Peyer's patch (tissue), 4 donors: ENCODE measurements around the gene ARFGAP3. TPM values are rescaled to one million over a fixed set of nuclear protein-coding genes. Genes with fewer than 3 reads are reported as not detected.

Source experiments
- DNase-seq, 3 donors: peaks; one replicate each; pipeline ENCODE4 v3.0.0-alpha.2; 2017 to 2019
- H3K27ac ChIP-seq, 4 donors: fragments of 200-600 bp; sonication (generic); one replicate each; pipeline ENCODE4 v1.5.1; 2016 to 2019
- H3K27me3 ChIP-seq, 2 donors: fragments of 200-600 bp; sonication (generic); one replicate each; pipeline ENCODE4 v1.5.1; 2019
- H3K36me3 ChIP-seq, 3 donors: fragments of 200-600 bp; sonication (generic); one replicate each; pipeline ENCODE4 v1.5.1; 2016 to 2019
- H3K4me1 ChIP-seq, 4 donors: fragments of 200-600 bp; sonication (generic); one replicate each; pipeline ENCODE4 v1.5.1; 2016 to 2019
- H3K4me3 ChIP-seq, 4 donors: fragments of 200-600 bp; sonication (generic); 1 replicate in 3 of 4; 2 replicates in 1 of 4; pipeline ENCODE4 v1.5.1; 2016 to 2019; ENCODE audit warnings: mild to moderate bottlenecking in 1 of 4
- H3K9me3 ChIP-seq, 4 donors: fragments of 200-600 bp; sonication (generic); one replicate each; pipeline ENCODE4 v1.5.1; 2016 to 2019; ENCODE audit warnings: mild to moderate bottlenecking in 1 of 4
- POLR2A ChIP-seq, 2 donors: fragments of 450-650 bp; IDR thresholded peaks; one replicate each; pipeline ENCODE4 v1.5.1; 2017; ENCODE audit warnings: antibody characterized with exemption in 2 of 2, mild to moderate bottlenecking in 2 of 2, moderate library complexity in 2 of 2
- total RNA-seq, 4 donors: library from RNA; depleted of rRNA; stranded (reverse); fragments of >200 nt; gene quantifications; one replicate each; pipeline ENCODE4 v1.1.0, GENCODE V29; 2016
- TF ChIP-seq, protein P1 (sequence below), 6 experiments: fragments of 450-650 bp in 4 of 6; fragments of 200-600 bp in 2 of 6; sonication (generic) in 1 of 6; IDR thresholded peaks; one replicate each; pipeline ENCODE4 v1.5.1; 2017 to 2019; ENCODE audit warnings: antibody characterized with exemption in 6 of 6, mild to moderate bottlenecking in 3 of 6, moderate library complexity in 1 of 6

ARFGAP3 gene
- total RNA-seq, 4 donors from 2014 or later, result 31.4 to 87.0 (median 57.8) TPM

DNA sequence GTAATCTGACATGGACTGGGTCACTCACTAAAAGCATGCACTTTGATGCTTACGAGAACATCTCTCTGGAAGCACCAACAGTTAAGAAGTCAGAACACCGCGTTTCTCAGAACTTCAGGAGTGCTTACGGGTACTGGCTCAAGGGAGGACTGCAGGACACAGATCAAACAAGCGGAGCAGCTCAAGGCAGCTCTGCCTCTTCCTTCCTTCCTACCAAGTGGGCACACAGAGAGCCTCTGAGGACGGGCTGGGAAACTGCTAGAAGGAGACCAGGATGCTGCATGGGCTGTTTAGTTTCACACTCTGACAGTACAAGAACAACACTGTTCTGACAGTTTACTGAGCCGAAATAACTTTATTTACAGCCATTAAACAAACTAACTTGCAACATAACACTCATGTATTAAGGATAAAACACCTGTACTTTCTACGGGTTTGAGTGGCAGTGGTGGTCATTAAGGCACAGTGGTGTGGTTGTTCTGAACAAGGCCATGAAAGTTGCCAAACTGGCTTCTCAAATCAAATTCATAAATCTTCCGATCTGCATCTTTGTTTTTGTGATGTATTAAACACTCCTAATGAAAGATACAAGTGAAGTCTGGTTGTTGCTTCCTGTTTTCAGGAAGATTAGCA lies 37.5 kb downstream of the ARFGAP3 start:
- no peaks in the 10 kb centered on the region for H3K27me3 ChIP-seq
- H3K9me3 ChIP-seq, result no peaks in the 10 kb centered on the region
- TF ChIP-seq, protein P1, sequence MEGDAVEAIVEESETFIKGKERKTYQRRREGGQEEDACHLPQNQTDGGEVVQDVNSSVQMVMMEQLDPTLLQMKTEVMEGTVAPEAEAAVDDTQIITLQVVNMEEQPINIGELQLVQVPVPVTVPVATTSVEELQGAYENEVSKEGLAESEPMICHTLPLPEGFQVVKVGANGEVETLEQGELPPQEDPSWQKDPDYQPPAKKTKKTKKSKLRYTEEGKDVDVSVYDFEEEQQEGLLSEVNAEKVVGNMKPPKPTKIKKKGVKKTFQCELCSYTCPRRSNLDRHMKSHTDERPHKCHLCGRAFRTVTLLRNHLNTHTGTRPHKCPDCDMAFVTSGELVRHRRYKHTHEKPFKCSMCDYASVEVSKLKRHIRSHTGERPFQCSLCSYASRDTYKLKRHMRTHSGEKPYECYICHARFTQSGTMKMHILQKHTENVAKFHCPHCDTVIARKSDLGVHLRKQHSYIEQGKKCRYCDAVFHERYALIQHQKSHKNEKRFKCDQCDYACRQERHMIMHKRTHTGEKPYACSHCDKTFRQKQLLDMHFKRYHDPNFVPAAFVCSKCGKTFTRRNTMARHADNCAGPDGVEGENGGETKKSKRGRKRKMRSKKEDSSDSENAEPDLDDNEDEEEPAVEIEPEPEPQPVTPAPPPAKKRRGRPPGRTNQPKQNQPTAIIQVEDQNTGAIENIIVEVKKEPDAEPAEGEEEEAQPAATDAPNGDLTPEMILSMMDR (IDR thresholded peaks at IDR 0.05), result no peak
- TF ChIP-seq POLR2A (IDR thresholded peaks at IDR 0.05), result no peak
- DNase-seq, result peak in 1 of 3 donors; percentile 0
- no peak overlapping the region for H3K27ac ChIP-seq
- no peaks in the 10 kb centered on the region for H3K4me1 ChIP-seq
- H3K4me3 ChIP-seq, result no peak overlapping the region
- H3K36me3 ChIP-seq, result peaks cover 0 to 56% (median 0%) of the 10 kb centered on the region in 3 donors

DNA sequence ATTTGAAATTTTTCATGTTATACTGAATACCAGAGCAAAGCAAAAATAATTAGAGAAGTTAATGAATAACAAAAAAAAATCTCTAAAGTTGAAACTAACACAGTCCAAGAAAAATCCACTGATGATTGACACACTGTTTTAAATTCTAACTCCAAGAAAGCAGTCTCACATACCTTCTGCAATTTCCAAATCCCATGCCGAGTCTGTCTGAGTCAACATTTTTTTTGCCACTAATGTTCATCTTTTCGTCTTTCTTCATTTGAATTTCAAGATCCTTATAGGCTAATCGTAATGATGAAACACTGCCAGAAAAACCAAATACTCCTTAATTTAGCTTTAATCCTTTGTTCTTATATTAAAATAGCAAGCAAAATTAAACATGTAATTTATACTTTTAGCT lies 39.5 kb downstream of the ARFGAP3 start:
- peaks cover 0 to 45% (median 0%) of the 10 kb centered on the region in 3 donors for H3K36me3 ChIP-seq
- H3K4me3 ChIP-seq, result no peak overlapping the region
- TF ChIP-seq POLR2A (IDR thresholded peaks at IDR 0.05), result no peak
- TF ChIP-seq, protein P1 (IDR thresholded peaks at IDR 0.05), result no peak
- no peak overlapping the region for H3K27ac ChIP-seq
- H3K27me3 ChIP-seq, result no peaks in the 10 kb centered on the region
- no peak for DNase-seq
- no peaks in the 10 kb centered on the region for H3K9me3 ChIP-seq
- H3K4me1 ChIP-seq, result no peaks in the 10 kb centered on the region

DNA sequence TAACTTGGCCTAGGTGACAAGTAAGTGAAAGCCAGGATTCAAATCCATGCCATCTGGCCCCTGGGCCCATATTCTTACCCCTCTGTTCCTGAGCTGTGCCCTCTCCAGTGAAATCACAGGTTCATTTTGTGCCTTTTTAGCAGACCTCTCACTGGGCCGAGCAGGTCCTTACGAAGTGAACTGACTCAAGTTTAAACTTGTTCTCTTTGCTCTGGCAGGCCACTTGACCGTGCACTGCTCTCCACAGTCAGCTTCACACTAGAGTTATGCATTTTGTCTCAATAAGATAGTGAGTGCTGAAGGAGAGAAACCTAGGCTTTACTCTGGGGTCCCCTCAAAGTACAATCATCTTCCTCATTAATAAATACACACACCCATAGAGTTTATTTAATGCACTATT lies 40.7 kb downstream of the ARFGAP3 start:
- Histone ChIP-seq H3K27me3 (no peaks in the 10 kb centered on the region), H3K4me1 (no peaks in the 10 kb centered on the region), H3K9me3 (no peaks in the 10 kb centered on the region), H3K36me3 (peaks cover 0 to 42% (median 0%) of the 10 kb centered on the region in 3 donors), H3K27ac (no peak overlapping the region), H3K4me3 (no peak overlapping the region)
- TF ChIP-seq POLR2A (IDR thresholded peaks at IDR 0.05), result no peak
- no peak for DNase-seq

DNA sequence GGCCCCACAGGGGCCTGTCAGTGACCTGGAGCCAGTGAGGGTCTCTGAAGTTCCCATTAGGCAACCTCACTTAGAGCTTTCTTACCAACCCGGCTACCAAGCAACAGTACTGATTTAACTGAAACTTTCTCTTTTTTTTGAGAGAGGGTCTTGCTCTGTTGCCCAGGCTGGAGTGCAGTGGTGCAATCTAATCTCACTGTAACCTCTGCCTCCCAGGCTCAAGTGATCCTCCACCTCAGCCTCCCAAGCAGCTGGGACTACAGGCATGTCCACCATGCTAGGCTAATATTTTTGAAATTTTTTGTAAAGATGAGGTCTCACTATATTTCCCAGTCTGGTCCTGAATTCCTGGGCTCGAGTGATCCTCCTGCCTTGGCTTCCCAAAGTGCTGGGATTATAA lies 42.5 kb downstream of the ARFGAP3 start:
- DNase-seq, result no peak
- TF ChIP-seq, protein P1 (IDR thresholded peaks at IDR 0.05), result no peak
- no peak for TF ChIP-seq POLR2A (IDR thresholded peaks at IDR 0.05)
- H3K27me3 ChIP-seq, result no peaks in the 10 kb centered on the region
- no peaks in the 10 kb centered on the region for H3K4me1 ChIP-seq
- H3K4me3 ChIP-seq, result no peak overlapping the region
- no peak overlapping the region for H3K27ac ChIP-seq
- H3K9me3 ChIP-seq, result no peaks in the 10 kb centered on the region
- peaks cover 0 to 56% (median 0%) of the 10 kb centered on the region in 3 donors for H3K36me3 ChIP-seq

DNA sequence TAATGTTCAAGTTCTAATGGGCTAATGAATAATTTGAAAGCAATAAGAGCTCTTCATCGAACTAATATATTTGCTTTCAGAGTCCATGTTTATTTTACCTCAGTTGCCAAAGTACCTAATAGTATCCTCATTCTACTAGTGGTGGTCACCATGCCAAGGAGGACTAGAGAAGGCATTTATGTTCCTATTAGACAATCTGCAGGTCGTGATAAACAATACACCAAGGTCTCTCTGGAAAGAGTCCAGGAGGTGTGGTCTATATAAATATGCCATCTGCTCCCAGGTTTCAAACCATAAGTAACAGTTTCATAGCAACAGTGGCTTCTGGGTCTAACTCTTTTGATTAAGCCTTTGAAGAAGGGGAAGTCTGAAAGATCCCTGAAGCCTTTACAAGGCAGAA lies 42.9 kb downstream of the ARFGAP3 start:
- peaks cover 0 to 59% (median 0%) of the 10 kb centered on the region in 3 donors for H3K36me3 ChIP-seq
- H3K27ac ChIP-seq, result no peak overlapping the region
- TF ChIP-seq, protein P1 (IDR thresholded peaks at IDR 0.05), result no peak
- TF ChIP-seq POLR2A (IDR thresholded peaks at IDR 0.05), result no peak
- H3K4me1 ChIP-seq, result no peaks in the 10 kb centered on the region
- H3K4me3 ChIP-seq, result no peak overlapping the region
- H3K9me3 ChIP-seq, result no peaks in the 10 kb centered on the region
- DNase-seq, result no peak
- no peaks in the 10 kb centered on the region for H3K27me3 ChIP-seq

DNA sequence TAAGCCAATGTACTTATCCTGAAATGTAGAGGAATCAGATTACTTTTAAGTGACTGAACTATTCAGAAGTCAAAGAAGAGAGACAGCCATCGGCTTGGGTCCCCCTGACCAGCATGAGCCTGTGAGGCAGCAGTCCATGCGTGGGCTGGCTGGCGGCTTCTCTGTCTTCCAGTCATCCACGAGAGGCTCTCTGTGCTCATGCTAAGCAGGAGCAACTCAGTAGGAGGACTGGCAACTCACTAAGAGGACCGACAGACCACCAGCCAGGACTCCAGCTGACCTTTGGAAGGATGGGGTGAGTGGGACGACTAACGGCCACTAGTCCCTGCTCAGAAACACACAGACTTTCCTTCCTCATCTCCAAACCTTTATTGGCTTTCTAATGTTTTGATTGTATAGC lies 43.6 kb downstream of the ARFGAP3 start:
- TF ChIP-seq POLR2A (IDR thresholded peaks at IDR 0.05), result no peak
- TF ChIP-seq, protein P1 (IDR thresholded peaks at IDR 0.05), result no peak
- Histone ChIP-seq H3K4me1 (no peaks in the 10 kb centered on the region), H3K36me3 (peaks cover 0 to 66% (median 0%) of the 10 kb centered on the region in 3 donors), H3K27ac (no peak overlapping the region), H3K9me3 (no peaks in the 10 kb centered on the region), H3K4me3 (no peak overlapping the region), H3K27me3 (no peaks in the 10 kb centered on the region)
- DNase-seq, result no peak
